Measurements from ENCODE around the gene PATE1.

- TF ChIP-seq CTCF (IDR thresholded peaks at IDR 0.05), result no peak
- TF ChIP-seq POLR2A (IDR thresholded peaks at IDR 0.05), result no peak
Observed at GRCh38 chr11:125701858-125702621, 44.0 kb upstream of the PATE1 start.
